GM23338 (cell line): Measurements from ENCODE around the gene STON1. TPM values are rescaled to one million over a fixed set of nuclear protein-coding genes. Genes with fewer than 3 reads are reported as not detected.

Experiments
- ATAC-seq: fragments of 200-7000 bp; cut with Tn5 transposase; 3 replicates; pipeline ENCODE4 v1.9.1; 2020
- DNase-seq: peaks from one replicate; pipeline ENCODE4 v3.0.0-alpha.2; 2015; ENCODE audit warnings: low spot score
- H2AFZ ChIP-seq: fragments of 200-600 bp; sonication (generic); 2 replicates; pipeline ENCODE4 v1.8.0; 2016; ENCODE audit warnings: antibody characterized with exemption, mild to moderate bottlenecking, moderate library complexity
- H3F3A ChIP-seq: fragments of 200-600 bp; sonication (generic); replicated peaks from 2 replicates; pipeline ENCODE4 v1.8.0; 2017; ENCODE audit warnings: antibody characterized with exemption, mixed run types, low read depth
- H3K27ac ChIP-seq: fragments of 200-600 bp; sonication (generic); 2 replicates; pipeline ENCODE4 v1.6.1; 2016; ENCODE audit warnings: low read depth
- H3K27me3 ChIP-seq: fragments of 200-600 bp; sonication (generic); 2 replicates; pipeline ENCODE4 v1.8.0; 2016; ENCODE audit warnings: mild to moderate bottlenecking, mixed run types, moderate library complexity; ENCODE audit not compliant: insufficient read depth
- H3K36me3 ChIP-seq: fragments of 200-600 bp; sonication (generic); 2 replicates; pipeline ENCODE4 v1.8.0; 2016; ENCODE audit warnings: mild to moderate bottlenecking; ENCODE audit not compliant: insufficient read depth
- H3K4me1 ChIP-seq: fragments of 200-600 bp; sonication (generic); 2 replicates; pipeline ENCODE4 v1.8.0; 2016; ENCODE audit warnings: mild to moderate bottlenecking, moderate library complexity; ENCODE audit not compliant: insufficient read depth
- H3K4me2 ChIP-seq: fragments of 200-600 bp; sonication (generic); 2 replicates; pipeline ENCODE4 v1.7.1; 2017; ENCODE audit warnings: mixed run types
- H3K4me3 ChIP-seq: fragments of 200-600 bp; sonication (generic); 2 replicates; pipeline ENCODE4 v1.6.1; 2016; ENCODE audit warnings: mixed run types
- H3K79me2 ChIP-seq: fragments of 200-600 bp; sonication (generic); replicated peaks from 2 replicates; pipeline ENCODE4 v1.8.0; 2017; ENCODE audit warnings: mild to moderate bottlenecking; ENCODE audit not compliant: insufficient read depth
- H3K9me2 ChIP-seq: fragments of 200-600 bp; sonication (generic); 2 replicates; pipeline ENCODE4 v1.8.0; 2017; ENCODE audit not compliant: insufficient read depth
- H4K20me1 ChIP-seq: fragments of 200-600 bp; sonication (generic); replicated peaks from 2 replicates; pipeline ENCODE4 v1.8.0; 2017; ENCODE audit warnings: mild to moderate bottlenecking; ENCODE audit not compliant: insufficient read depth
- H3K27ac Mint-ChIP-seq: 2 replicates; pipeline ENCODE4 v1.8.0; 2020; ENCODE audit warnings: inconsistent platforms, mild to moderate bottlenecking, moderate library complexity, mixed read lengths
- H3K27me3 Mint-ChIP-seq: 3 replicates; pipeline ENCODE4 v1.8.0; 2022; ENCODE audit warnings: low read depth, mild to moderate bottlenecking, moderate library complexity, mixed read lengths, inconsistent platforms; ENCODE audit not compliant: insufficient read depth, poor library complexity
- H3K36me3 Mint-ChIP-seq: 3 replicates; pipeline ENCODE4 v1.8.0; 2021; ENCODE audit warnings: low read depth, mild to moderate bottlenecking, inconsistent platforms, moderate library complexity, mixed read lengths
- H3K4me1 Mint-ChIP-seq: 3 replicates; pipeline ENCODE4 v1.8.0; 2020; ENCODE audit warnings: mild to moderate bottlenecking, inconsistent platforms, mixed read lengths
- H3K4me3 Mint-ChIP-seq: 3 replicates; pipeline ENCODE4 v1.8.0; 2021; ENCODE audit warnings: moderate library complexity, mild to moderate bottlenecking, inconsistent platforms, mixed read lengths
- H3K9me3 Mint-ChIP-seq: 3 replicates; pipeline ENCODE4 v1.8.0; 2020; ENCODE audit warnings: moderate library complexity, mild to moderate bottlenecking, inconsistent platforms, mixed read lengths
- CREB1 ChIP-seq: fragments of 250-450 bp; sonication (Bioruptor Pico); IDR thresholded peaks from 2 replicates; pipeline ENCODE4 v1.5.0; 2020; ENCODE audit warnings: low read depth, mild to moderate bottlenecking, moderate library complexity
- CTCF ChIP-seq, 2 experiments: fragments of 200-600 bp in 1 of 2; sonication (generic) in 1 of 2; conservative IDR thresholded peaks; 2 replicates each; pipeline versions ENCODE4 v1.5.1 to v1.6.1; 2016 to 2017; ENCODE audit warnings: antibody characterized with exemption in 2 of 2, low read depth in 2 of 2, mild to moderate bottlenecking in 2 of 2, moderate library complexity in 1 of 2
- ETS1 ChIP-seq: IDR thresholded peaks from 2 replicates; pipeline ENCODE4 v1.6.1; 2016; ENCODE audit warnings: antibody characterized with exemption
- EZH2phosphoT487 ChIP-seq: fragments of 200-600 bp; sonication (generic); IDR thresholded peaks from one replicate; pipeline ENCODE4 v1.8.1; 2018; ENCODE audit warnings: antibody characterized with exemption; ENCODE audit not compliant: unreplicated experiment
- NANOG ChIP-seq: IDR thresholded peaks from 2 replicates; pipeline ENCODE4 v1.6.1; 2016; ENCODE audit warnings: antibody characterized with exemption, borderline replicate concordance
- STAT1 ChIP-seq: IDR thresholded peaks from one replicate; pipeline ENCODE4 v1.6.1; 2016; ENCODE audit warnings: antibody characterized with exemption; ENCODE audit not compliant: unreplicated experiment
- ZNF331 ChIP-seq: fragments of 250-450 bp; sonication (Bioruptor Pico); IDR thresholded peaks from 2 replicates; pipeline ENCODE4 v1.5.0; 2020; ENCODE audit warnings: low read depth, mild to moderate bottlenecking, moderate library complexity
- ZNF462 ChIP-seq: fragments of 250-450 bp; sonication (Bioruptor Pico); IDR thresholded peaks from 2 replicates; pipeline ENCODE4 v1.5.0; 2020; ENCODE audit warnings: mild to moderate bottlenecking, moderate library complexity
- polyA plus RNA-seq: library from polyadenylated mRNA; unstranded; fragments of >200 nt; fragmentation: Nextera tagmentation; extraction: Ambion mirVana; gene quantifications from 2 replicates; pipeline ENCODE4 v1.2.1, GENCODE V29; 2016
- total RNA-seq: library from RNA; depleted of rRNA; stranded (reverse); fragments of >200 nt; shearing (Covaris generic); gene quantifications from 2 replicates; pipeline ENCODE4 v1.2.3, GENCODE V29; 2014

Gene STON1
- total and polyA plus RNA-seq, 2 experiments from 2014 or later: 5.4 to 14.4 TPM

GRCh38 chr2:48482769-48483168 is 47.2 kb upstream of the STON1 start (continued):
- TF ChIP-seq ZNF462 (CRISPR knock-in tag) (no peak), CTCF (conservative IDR thresholded peaks at IDR 0.05; ENCODE audit: low read depth in 2 of 2) (no peak)

GRCh38 chr2:48483506-48483905 is 46.4 kb upstream of the STON1 start:
- H3K36me3 ChIP-seq: peaks cover 20% of the 10 kb centered on the region
- no peaks in the 10 kb centered on the region for H3F3A ChIP-seq
- no peaks in the 10 kb centered on the region for H3K27me3 ChIP-seq
- H2AFZ ChIP-seq: no peak overlapping the region
- H3K9me2 ChIP-seq: no peaks in the 10 kb centered on the region
- Mint-ChIP-seq H3K4me1 (no peaks in the 10 kb centered on the region), H3K36me3 (peaks cover 20% of the 10 kb centered on the region; the same call in 2 of the 3 replicates), H3K27me3 (no peaks in the 10 kb centered on the region), H3K9me3 (no peaks in the 10 kb centered on the region), H3K27ac (no peak overlapping the region), H3K4me3 (no peak overlapping the region)
- no peak overlapping the region for H3K4me2 ChIP-seq
- H3K79me2 ChIP-seq: no peaks in the 10 kb centered on the region
- no peaks in the 10 kb centered on the region for H4K20me1 ChIP-seq
- no peak overlapping the region for H3K27ac ChIP-seq
- ATAC-seq (no peak), DNase-seq (no peak)
- no peaks in the 10 kb centered on the region for H3K4me1 ChIP-seq
- H3K4me3 ChIP-seq: no peak overlapping the region
- TF ChIP-seq EZH2phosphoT487 (no peak), CTCF (conservative IDR thresholded peaks at IDR 0.05; ENCODE audit: low read depth in 2 of 2) (no peak), ZNF331 (CRISPR knock-in tag) (no peak), ETS1 (no peak), NANOG (no peak), CREB1 (CRISPR knock-in tag) (no peak), STAT1 (no peak)
